Measurements from ENCODE around the gene EIF2B5.

Gene EIF2B5

GRCh38 chr3:184177331-184177731 lies 42.2 kb downstream of the EIF2B5 start:
- TF ChIP-seq CTCF (IDR thresholded peaks at IDR 0.05) (no peak), ZFX (IDR thresholded peaks at IDR 0.05; ENCODE audit: borderline replicate concordance) (no peak)
- no peak overlapping the region for H3K27ac ChIP-seq

GRCh38 chr3:184177767-184178306 lies 42.7 kb downstream of the EIF2B5 start:
- H3K27ac ChIP-seq, result no peak overlapping the region
- no peak for TF ChIP-seq ZFX (IDR thresholded peaks at IDR 0.05; ENCODE audit: borderline replicate concordance)
- TF ChIP-seq CTCF (IDR thresholded peaks at IDR 0.05), result no peak

GRCh38 chr3:184178521-184179138 lies 43.5 kb downstream of the EIF2B5 start:
- no peak for TF ChIP-seq CTCF (IDR thresholded peaks at IDR 0.05)
- no peak for TF ChIP-seq ZFX (IDR thresholded peaks at IDR 0.05; ENCODE audit: borderline replicate concordance)
- H3K27ac ChIP-seq, result no peak overlapping the region

- H3K27ac ChIP-seq, result no peak overlapping the region
- no peak for TF ChIP-seq ZFX (IDR thresholded peaks at IDR 0.05; ENCODE audit: borderline replicate concordance)
- no peak for TF ChIP-seq CTCF (IDR thresholded peaks at IDR 0.05)
Observed at GRCh38 chr3:184180165-184180564, 45.0 kb downstream of the EIF2B5 start.

DNA sequence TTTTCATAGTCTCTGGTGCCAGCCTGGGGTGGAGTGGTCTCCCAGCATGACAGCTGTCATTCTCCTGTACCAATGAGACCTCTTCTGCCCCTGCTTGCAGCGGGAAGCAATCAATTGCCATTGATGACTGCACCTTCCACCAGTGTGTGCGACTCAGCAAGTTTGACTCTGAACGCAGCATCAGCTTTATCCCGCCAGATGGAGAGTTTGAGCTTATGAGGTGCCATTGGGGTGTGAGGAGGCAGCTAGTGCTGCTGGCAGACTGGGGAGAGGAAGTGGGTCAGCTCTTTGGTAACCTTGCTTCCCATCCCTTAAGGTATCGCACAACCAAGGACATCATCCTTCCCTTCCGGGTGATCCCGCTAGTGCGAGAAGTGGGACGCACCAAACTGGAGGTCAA lies 46.4 kb downstream of the EIF2B5 start:
- H3K27ac ChIP-seq, result no peak overlapping the region
- TF ChIP-seq CTCF (IDR thresholded peaks at IDR 0.05), result no peak
- TF ChIP-seq ZFX (IDR thresholded peaks at IDR 0.05; ENCODE audit: borderline replicate concordance), result no peak

GRCh38 chr3:184183679-184184078 lies 48.5 kb downstream of the EIF2B5 start:
- peak overlapping the region; percentile 83 for H3K27ac ChIP-seq
- no peak for TF ChIP-seq CTCF (IDR thresholded peaks at IDR 0.05)
- no peak for TF ChIP-seq ZFX (IDR thresholded peaks at IDR 0.05; ENCODE audit: borderline replicate concordance)

- H3K27ac ChIP-seq, result peak overlapping the region; percentile 83
Observed at GRCh38 chr3:184184546-184185230, 49.5 kb downstream of the EIF2B5 start.

More at GRCh38 chr3:184184546-184185230, 49.5 kb downstream of the EIF2B5 start:
- TF ChIP-seq CTCF (IDR thresholded peaks at IDR 0.05), result no peak
- no peak for TF ChIP-seq ZFX (IDR thresholded peaks at IDR 0.05; ENCODE audit: borderline replicate concordance)
